CD4-positive, alpha-beta memory T cell (primary cell): ENCODE results near the gene CPPED1. TPM values are rescaled to one million over a fixed set of nuclear protein-coding genes. Genes with fewer than 3 reads are reported as not detected.

Source experiments
- CTCF ChIA-PET: fragments of 350-600 bp; sonication (Branson Sonifier 250); formaldehyde crosslinking; loops from one replicate; lab custom pipeline; 2021; ENCODE audit warnings: inconsistent platforms; ENCODE audit not compliant: partially characterized antibody; lab: Charles Lee
- POLR2A ChIA-PET: fragments of 350-600 bp; sonication (Branson Sonifier 250); formaldehyde crosslinking; loops from one replicate; lab custom pipeline; 2021; ENCODE audit not compliant: partially characterized antibody; lab: Charles Lee
- DNase-seq, 5 donors: peaks; one replicate each; pipeline versions ENCODE4 v3.0.0 to v3.0.0-alpha.2; 2020 to 2022; ENCODE audit warnings: mixed read lengths in 1 of 5
- H3K27ac ChIP-seq: one replicate; pipeline ENCODE4 v1.7.0; 2013; ENCODE audit warnings: low read depth, low read length
- H3K27me3 ChIP-seq: 2 replicates; pipeline ENCODE4 v1.7.0; 2013; ENCODE audit warnings: mild to moderate bottlenecking, low read length, moderate library complexity; ENCODE audit not compliant: insufficient read depth
- H3K36me3 ChIP-seq: 2 replicates; pipeline ENCODE4 v1.7.0; 2013; ENCODE audit warnings: mild to moderate bottlenecking, low read length, moderate library complexity; ENCODE audit not compliant: insufficient read depth
- H3K4me1 ChIP-seq: 2 replicates; pipeline ENCODE4 v1.7.0; 2013; ENCODE audit warnings: mild to moderate bottlenecking, low read length, moderate library complexity; ENCODE audit not compliant: insufficient read depth
- H3K4me3 ChIP-seq, 2 donors: one replicate each; pipeline ENCODE4 v1.7.0; 2013; ENCODE audit warnings: low read length in 2 of 2, mild to moderate bottlenecking in 1 of 2
- H3K9me3 ChIP-seq, 2 donors: one replicate each; pipeline ENCODE4 v1.7.0; 2013; ENCODE audit warnings: low read length in 2 of 2, control low read depth in 1 of 2; ENCODE audit not compliant: control insufficient read depth in 1 of 2
- H3K27ac Mint-ChIP-seq, 7 donors: one replicate each; pipeline ENCODE4 v1.8.0; 2020 to 2021; ENCODE audit warnings: mixed read lengths in 7 of 7, mild to moderate bottlenecking in 6 of 7, inconsistent platforms in 3 of 7, moderate library complexity in 3 of 7
- H3K27me3 Mint-ChIP-seq, 2 donors: one replicate each; pipeline ENCODE4 v1.8.0; 2020 to 2021; ENCODE audit warnings: mixed read lengths in 2 of 2
- H3K36me3 Mint-ChIP-seq, 2 donors: one replicate each; pipeline ENCODE4 v1.8.0; 2020 to 2021; ENCODE audit warnings: mixed read lengths in 2 of 2, inconsistent platforms in 1 of 2, mild to moderate bottlenecking in 1 of 2
- H3K4me1 Mint-ChIP-seq, 4 donors: one replicate each; pipeline ENCODE4 v1.8.0; 2020 to 2021; ENCODE audit warnings: mixed read lengths in 4 of 4, mild to moderate bottlenecking in 1 of 4
- H3K4me3 Mint-ChIP-seq, 8 donors: one replicate each; pipeline ENCODE4 v1.8.0; 2020 to 2021; ENCODE audit warnings: mixed read lengths in 8 of 8, mild to moderate bottlenecking in 7 of 8, moderate library complexity in 6 of 8, inconsistent platforms in 3 of 8
- H3K9me3 Mint-ChIP-seq, 8 donors: one replicate each; pipeline ENCODE4 v1.8.0; 2020 to 2021; ENCODE audit warnings: mixed read lengths in 8 of 8, mild to moderate bottlenecking in 5 of 8, inconsistent platforms in 3 of 8, moderate library complexity in 1 of 8
- intact Hi-C: fragments of 100-400 bp; cut with micrococcal nuclease; formaldehyde crosslinking; loops from one replicate; pipeline ENCODE4 v1.15.1; 2023
- polyA plus RNA-seq, 2 donors: library from polyadenylated mRNA; unstranded; fragments of 300-500 nt; fragmentation: Illumina TruSeq; gene quantifications; one replicate each; pipeline ENCODE4 v1.2.3, GENCODE V29; 2021
- total RNA-seq, 2 experiments: library from RNA; stranded (reverse); gene quantifications; one replicate each; pipeline ENCODE4 v1.2.3, GENCODE V29; 2021

Gene CPPED1
- total and polyA plus RNA-seq, 4 experiments from 2014 or later = 7.6 to 12.2 (median 8.9) TPM

DNA sequence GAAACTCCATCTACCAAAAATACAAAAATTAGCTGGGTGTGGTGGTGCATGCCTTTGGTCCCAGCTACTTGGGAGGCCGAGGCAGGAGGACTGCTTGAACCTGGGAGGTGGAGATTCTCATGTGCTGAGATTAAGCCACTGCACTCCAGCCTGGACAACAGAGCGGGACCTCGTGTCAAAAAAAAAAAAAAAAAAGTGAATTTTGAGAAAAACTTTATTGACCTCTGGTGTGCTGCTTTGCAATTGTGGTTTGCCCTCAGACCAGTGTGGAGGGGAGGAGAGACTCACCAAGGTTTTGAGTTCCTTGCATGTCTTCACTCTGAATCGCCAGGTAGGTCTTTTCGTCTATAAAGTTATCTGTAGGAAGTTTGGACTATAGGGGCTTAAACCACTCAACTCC lies 145.2 kb downstream of the CPPED1 start:
- Histone ChIP-seq H3K27ac (no peak overlapping the region), H3K4me3 (no peak overlapping the region), H3K36me3 (no peaks in the 10 kb centered on the region), H3K4me1 (no peaks in the 10 kb centered on the region), H3K27me3 (no peaks in the 10 kb centered on the region), H3K9me3 (peaks cover 0 to 6% of the 10 kb centered on the region in 2 donors)
- Mint-ChIP-seq H3K27me3 (peaks cover 0 to 2% of the 10 kb centered on the region in 2 donors), H3K4me1 (no peaks in the 10 kb centered on the region), H3K27ac (no peak overlapping the region), H3K4me3 (no peak overlapping the region), H3K9me3 (peaks cover 0 to 33% (median 22%) of the 10 kb centered on the region in 8 donors), H3K36me3 (peaks cover 19 to 36% of the 10 kb centered on the region in 2 donors)
- intact Hi-C loops = no loop called here
- POLR2A ChIA-PET = no interaction called here
- peak in 1 of 5 donors; percentile 30 for DNase-seq
- CTCF ChIA-PET = no interaction called here

- ChIA-PET CTCF (no interaction called here), POLR2A (no interaction called here)
- no peak overlapping the region for H3K4me3 Mint-ChIP-seq
- H3K36me3 ChIP-seq = no peaks in the 10 kb centered on the region
- peaks cover 1 to 2% of the 10 kb centered on the region in 2 donors for H3K27me3 Mint-ChIP-seq
- H3K9me3 Mint-ChIP-seq = peaks cover 0 to 25% (median 19%) of the 10 kb centered on the region in 8 donors
- H3K27me3 ChIP-seq = no peaks in the 10 kb centered on the region
- H3K9me3 ChIP-seq = peaks cover 0 to 6% of the 10 kb centered on the region in 2 donors
- DNase-seq = no peak
- H3K36me3 Mint-ChIP-seq = peaks cover 5 to 17% of the 10 kb centered on the region in 2 donors
- intact Hi-C loops = no loop called here
- H3K27ac Mint-ChIP-seq = no peak overlapping the region
- no peak overlapping the region for H3K4me3 ChIP-seq
- H3K4me1 Mint-ChIP-seq = no peaks in the 10 kb centered on the region
- no peak overlapping the region for H3K27ac ChIP-seq
- H3K4me1 ChIP-seq = no peaks in the 10 kb centered on the region
Measured at GRCh38 chr16:12655537-12655936, 148.2 kb downstream of the CPPED1 start.

DNA sequence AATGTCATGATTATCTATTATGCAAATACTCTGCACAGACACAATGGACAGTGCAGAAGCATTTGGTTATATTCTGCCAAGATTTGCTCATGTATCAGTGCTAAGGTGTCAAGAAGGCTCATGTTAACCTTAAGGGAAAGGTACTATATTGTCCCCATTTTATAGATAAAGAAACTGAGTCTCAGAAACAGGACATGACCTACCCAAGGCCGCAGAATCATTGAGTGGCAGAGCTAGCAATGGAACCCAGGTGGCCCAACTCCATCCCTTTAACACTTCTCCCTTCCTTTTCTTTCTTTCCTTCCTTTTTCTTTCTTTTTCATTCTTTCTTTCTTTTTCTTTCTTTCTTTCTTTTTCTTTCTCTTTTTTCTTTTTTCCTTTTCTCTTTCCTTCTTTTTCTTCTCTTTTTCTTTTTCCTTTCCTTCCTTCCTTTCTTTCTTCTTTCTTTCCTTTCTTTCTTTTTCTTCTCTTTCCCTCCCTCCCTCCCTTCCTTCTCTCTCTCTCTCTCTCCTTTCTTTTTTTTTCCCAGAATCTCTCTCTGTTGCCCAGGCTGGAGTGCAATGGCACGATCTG lies 149.8 kb downstream of the CPPED1 start:
- DNase-seq = no peak
- H3K9me3 Mint-ChIP-seq = peaks cover 0 to 18% (median 13%) of the 10 kb centered on the region in 8 donors
- peaks cover 1 to 2% of the 10 kb centered on the region in 2 donors for H3K27me3 Mint-ChIP-seq
- no peaks in the 10 kb centered on the region for H3K4me1 ChIP-seq
- no peaks in the 10 kb centered on the region for H3K36me3 ChIP-seq
- H3K27me3 ChIP-seq = no peaks in the 10 kb centered on the region
- peaks cover 0 to 6% of the 10 kb centered on the region in 2 donors for H3K9me3 ChIP-seq
- CTCF ChIA-PET = no interaction called here
- H3K4me3 ChIP-seq = no peak overlapping the region
- H3K27ac Mint-ChIP-seq = no peak overlapping the region
- H3K27ac ChIP-seq = no peak overlapping the region
- H3K4me3 Mint-ChIP-seq = no peak overlapping the region
- intact Hi-C loops = no loop called here
- H3K36me3 Mint-ChIP-seq = peaks cover 0 to 4% of the 10 kb centered on the region in 2 donors
- no peaks in the 10 kb centered on the region for H3K4me1 Mint-ChIP-seq
- POLR2A ChIA-PET = no interaction called here

DNA sequence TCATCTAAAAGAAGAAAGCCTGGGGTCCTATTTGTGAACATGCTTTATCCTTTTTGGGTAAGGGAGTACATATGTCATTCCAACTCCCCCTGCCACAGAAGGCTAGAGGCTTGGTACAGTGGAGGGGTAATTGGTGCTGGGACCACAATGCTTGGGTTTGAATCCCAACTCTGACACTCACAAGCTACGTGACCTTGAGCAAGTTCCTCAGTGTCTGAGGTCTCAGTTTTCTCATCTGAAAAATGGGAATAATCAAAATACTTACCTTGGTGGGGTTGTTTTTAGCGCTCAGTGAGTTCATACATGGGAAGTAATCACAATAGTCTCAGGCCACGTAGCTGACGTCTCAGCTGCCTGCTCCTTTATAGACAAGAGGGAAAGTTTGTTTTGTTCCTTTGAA lies 150.8 kb downstream of the CPPED1 start:
- Mint-ChIP-seq H3K4me3 (no peak overlapping the region), H3K4me1 (peaks cover 0 to 4% (median under 1%) of the 10 kb centered on the region in 4 donors), H3K27me3 (peaks cover 2 to 4% of the 10 kb centered on the region in 2 donors), H3K36me3 (no peaks in the 10 kb centered on the region), H3K27ac (no peak overlapping the region), H3K9me3 (peaks cover 0 to 14% (median 6%) of the 10 kb centered on the region in 8 donors)
- CTCF ChIA-PET = no interaction called here
- no peak for DNase-seq
- no peaks in the 10 kb centered on the region for H3K36me3 ChIP-seq
- intact Hi-C loops = no loop called here
- no peak overlapping the region for H3K27ac ChIP-seq
- peaks cover 0 to 4% of the 10 kb centered on the region in 2 donors for H3K9me3 ChIP-seq
- no peaks in the 10 kb centered on the region for H3K4me1 ChIP-seq
- H3K4me3 ChIP-seq = no peak overlapping the region
- no peaks in the 10 kb centered on the region for H3K27me3 ChIP-seq
- POLR2A ChIA-PET = no interaction called here

GRCh38 chr16:12651765-12652512 lies 151.7 kb downstream of the CPPED1 start:
- Histone ChIP-seq H3K27ac (no peak overlapping the region), H3K9me3 (no peaks in the 10 kb centered on the region), H3K4me3 (no peak overlapping the region), H3K27me3 (no peaks in the 10 kb centered on the region), H3K4me1 (no peaks in the 10 kb centered on the region), H3K36me3 (no peaks in the 10 kb centered on the region)
- DNase-seq = no peak
- Mint-ChIP-seq H3K27ac (no peak overlapping the region), H3K4me3 (no peak overlapping the region), H3K36me3 (no peaks in the 10 kb centered on the region), H3K4me1 (peaks cover 5 to 13% (median 8%) of the 10 kb centered on the region in 4 donors), H3K9me3 (peaks cover 0 to 9% (median 3%) of the 10 kb centered on the region in 8 donors), H3K27me3 (peaks cover 0 to 5% of the 10 kb centered on the region in 2 donors)
- intact Hi-C loops = no loop called here
- POLR2A ChIA-PET = no interaction called here
- CTCF ChIA-PET = no interaction called here

GRCh38 chr16:12649356-12649755 lies 154.3 kb downstream of the CPPED1 start:
- H3K4me3 ChIP-seq = no peak overlapping the region
- H3K4me1 Mint-ChIP-seq = peaks cover 9 to 22% (median 17%) of the 10 kb centered on the region in 4 donors
- no peak for DNase-seq
- no peaks in the 10 kb centered on the region for H3K36me3 Mint-ChIP-seq
- H3K4me1 ChIP-seq = peaks cover 6% of the 10 kb centered on the region
- H3K9me3 Mint-ChIP-seq = peaks cover 0 to 5% (median 1%) of the 10 kb centered on the region in 8 donors
- no peak overlapping the region for H3K4me3 Mint-ChIP-seq
- H3K36me3 ChIP-seq = no peaks in the 10 kb centered on the region
- no peak overlapping the region for H3K27ac Mint-ChIP-seq
- CTCF ChIA-PET = no interaction called here
- intact Hi-C loops = no loop called here
- POLR2A ChIA-PET = no interaction called here
- H3K27me3 Mint-ChIP-seq = peaks cover 0 to 6% of the 10 kb centered on the region in 2 donors
- H3K9me3 ChIP-seq = no peaks in the 10 kb centered on the region
- no peaks in the 10 kb centered on the region for H3K27me3 ChIP-seq
- no peak overlapping the region for H3K27ac ChIP-seq

GRCh38 chr16:12646490-12647274 lies 157.0 kb downstream of the CPPED1 start:
- Mint-ChIP-seq H3K36me3 (no peaks in the 10 kb centered on the region), H3K4me1 (peaks cover 9 to 22% (median 17%) of the 10 kb centered on the region in 4 donors), H3K27me3 (peaks cover 0 to 6% of the 10 kb centered on the region in 2 donors), H3K9me3 (peaks cover 0 to 10% (median 5%) of the 10 kb centered on the region in 8 donors), H3K27ac (peak overlapping the region in 3 of 7 donors; percentile 3 to 69 (median 65)), H3K4me3 (peak overlapping the region in 5 of 8 donors; percentile 14 to 43 (median 25))
- no peak overlapping the region for H3K27ac ChIP-seq
- peak in 3 of 5 donors; percentile 7 to 13 (median 12) for DNase-seq
- no peak overlapping the region for H3K4me3 ChIP-seq
- intact Hi-C loops = no loop called here
- POLR2A ChIA-PET = no interaction called here
- no peaks in the 10 kb centered on the region for H3K9me3 ChIP-seq
- H3K36me3 ChIP-seq = no peaks in the 10 kb centered on the region
- CTCF ChIA-PET = no interaction called here
- H3K27me3 ChIP-seq = no peaks in the 10 kb centered on the region
- H3K4me1 ChIP-seq = peaks cover 6% of the 10 kb centered on the region
